B cell (primary cell): ENCODE results near the gene ALS2CL. TPM values are rescaled to one million over a fixed set of nuclear protein-coding genes. Genes with fewer than 3 reads are reported as not detected.

Experiments
- ATAC-seq: fragments of 200-7000 bp; cut with Tn5 transposase; one replicate; pipeline ENCODE4 v1.10.0; 2021; ENCODE audit warnings: low read depth, mild to moderate bottlenecking, moderate number of reproducible peaks, moderate library complexity
- CTCF ChIA-PET: fragments of 350-600 bp; sonication (Branson Sonifier 250); formaldehyde crosslinking; loops from one replicate; lab custom pipeline; 2021; ENCODE audit warnings: antibody characterized with exemption, inconsistent platforms; lab: Charles Lee
- POLR2A ChIA-PET: fragments of 350-600 bp; sonication (Branson Sonifier 250); formaldehyde crosslinking; loops from one replicate; lab custom pipeline; 2021; ENCODE audit warnings: antibody characterized with exemption; lab: Charles Lee
- DNase-seq: peaks from one replicate; pipeline ENCODE4 v3.0.0; 2013
- H2AFZ ChIP-seq: 2 replicates; pipeline ENCODE4 v1.6.1; 2012; ENCODE audit warnings: mild to moderate bottlenecking, low read depth, low read length; ENCODE audit not compliant: insufficient read depth, poor library complexity, severe bottlenecking
- H3K27ac ChIP-seq, 2 donors: 1 replicate in 1 of 2; 2 replicates in 1 of 2; pipeline ENCODE4 v1.5.1; 2012 to 2013; ENCODE audit warnings: low read length in 2 of 2, mild to moderate bottlenecking in 2 of 2, moderate library complexity in 1 of 2
- H3K27me3 ChIP-seq, 4 experiments: fragments of 200-600 bp in 1 of 4; sonication (generic) in 1 of 4; replicated peaks in 1 of 4; 1 replicate in 2 of 4; 2 replicates in 2 of 4; pipeline versions ENCODE4 v1.6.1 to v1.7.0; 2013 to 2016; ENCODE audit warnings: low read length in 3 of 4, mild to moderate bottlenecking in 2 of 4, mixed read lengths in 1 of 4, moderate library complexity in 1 of 4; ENCODE audit not compliant: insufficient read depth in 4 of 4, control insufficient read depth in 3 of 4; ENCODE audit errors: control extremely low read depth in 1 of 4
- H3K36me3 ChIP-seq, 2 experiments: replicated peaks in 1 of 2; 1 replicate in 1 of 2; 2 replicates in 1 of 2; pipeline versions ENCODE4 v1.6.1 to v1.7.1; 2013; ENCODE audit warnings: low read length in 1 of 2; ENCODE audit not compliant: insufficient read depth in 2 of 2, control insufficient read depth in 1 of 2; ENCODE audit errors: control extremely low read depth in 1 of 2, extremely low read depth in 1 of 2
- H3K4me1 ChIP-seq, 2 donors: fragments of 200-600 bp in 1 of 2; sonication (generic) in 1 of 2; 1 replicate in 1 of 2; 2 replicates in 1 of 2; pipeline versions ENCODE4 v1.5.1 to v1.6.1; 2013 to 2017; ENCODE audit warnings: low read length in 2 of 2; ENCODE audit not compliant: control insufficient read depth in 2 of 2, insufficient read depth in 2 of 2
- H3K4me2 ChIP-seq: replicated peaks from 2 replicates; pipeline ENCODE3; 2012; ENCODE audit warnings: mild to moderate bottlenecking, low read depth, low read length; ENCODE audit not compliant: poor library complexity, severe bottlenecking
- H3K4me3 ChIP-seq, 5 experiments: fragments of 200-600 bp in 1 of 5; sonication (generic) in 1 of 5; 1 replicate in 3 of 5; 2 replicates in 2 of 5; pipeline versions ENCODE4 v1.5.1 to v1.7.0; 2011 to 2016; ENCODE audit warnings: low read length in 4 of 5, mild to moderate bottlenecking in 4 of 5, low read depth in 2 of 5, control low read depth in 1 of 5, moderate library complexity in 1 of 5; ENCODE audit not compliant: insufficient read depth in 1 of 5; ENCODE audit errors: control extremely low read depth in 1 of 5, extremely low read depth in 1 of 5
- H3K79me2 ChIP-seq: fragments of 200-600 bp; sonication (generic); one replicate; pipeline ENCODE4 v1.6.0; 2016; ENCODE audit warnings: low read length; ENCODE audit not compliant: control insufficient read depth, insufficient read depth
- H3K9ac ChIP-seq: fragments of 200-600 bp; sonication (generic); 2 replicates; pipeline ENCODE4 v1.6.1; 2017; ENCODE audit warnings: mild to moderate bottlenecking, low read length, moderate library complexity
- H3K9me3 ChIP-seq, 3 donors: one replicate each; pipeline versions ENCODE4 v1.6.1 to v1.7.1; 2013; ENCODE audit warnings: low read length in 2 of 3; ENCODE audit not compliant: control insufficient read depth in 2 of 3, insufficient read depth in 1 of 3; ENCODE audit errors: control extremely low read depth in 1 of 3
- H4K20me1 ChIP-seq: 2 replicates; pipeline ENCODE4 v1.6.0; 2012; ENCODE audit warnings: mild to moderate bottlenecking, low read length; ENCODE audit not compliant: insufficient read depth, control insufficient read depth, poor library complexity, severe bottlenecking
- H3K27ac Mint-ChIP-seq: one replicate; pipeline ENCODE4 v1.8.0; 2021; ENCODE audit warnings: mixed read lengths
- H3K27me3 Mint-ChIP-seq: one replicate; pipeline ENCODE4 v1.8.0; 2021; ENCODE audit warnings: mixed read lengths
- H3K4me1 Mint-ChIP-seq: one replicate; pipeline ENCODE4 v1.8.0; 2021; ENCODE audit warnings: mixed read lengths
- H3K4me3 Mint-ChIP-seq: one replicate; pipeline ENCODE4 v1.8.0; 2021; ENCODE audit warnings: mixed read lengths
- H3K9me3 Mint-ChIP-seq: one replicate; pipeline ENCODE4 v1.8.0; 2022; ENCODE audit warnings: mixed read lengths; ENCODE audit not compliant: insufficient read depth
- CTCF ChIP-seq: fragments of 200-600 bp; IDR thresholded peaks from one replicate; pipeline ENCODE4 v1.8.0; 2022; ENCODE audit warnings: antibody characterized with exemption, mild to moderate bottlenecking
- EZH2 ChIP-seq: IDR thresholded peaks from 2 replicates; pipeline ENCODE4 v1.6.1; 2012; ENCODE audit warnings: borderline replicate concordance, low read depth, mild to moderate bottlenecking, moderate library complexity, low read length; ENCODE audit not compliant: insufficient read depth, poor library complexity, severe bottlenecking
- WGBS: methylation state at CpG from one replicate; pipeline ENCODE4 v1.1.5; 2013; ENCODE audit warnings: missing lambda C conversion rate; ENCODE audit not compliant: insufficient coverage; 5-methylcytosine and 5-hydroxymethylcytosine counted together
- intact Hi-C: fragments of 100-400 bp; cut with micrococcal nuclease; formaldehyde crosslinking; loops from one replicate; pipeline ENCODE4 v1.10.0; 2022
- polyA plus RNA-seq: library from polyadenylated mRNA; depleted of rRNA; stranded (reverse); fragments of >200 nt; gene quantifications from 2 replicates; pipeline ENCODE4 v1.2.3, GENCODE V29; 2012
- total RNA-seq, 2 donors: library from RNA; stranded (reverse); fragments of 120-200 nt in 1 of 2; gene quantifications; 1 replicate in 1 of 2; 2 replicates in 1 of 2; pipeline versions ENCODE4 v1.2.3 to v1.2.4, GENCODE V29; 2013 to 2022

ALS2CL gene
- total and polyA plus RNA-seq, 2 donors (not counting 1 experiment from before 2014, with no cell fraction given): 0.22 to 0.30 TPM

GRCh38 chr3:46632792-46633191, 60.7 kb downstream of the ALS2CL start:
- ChIA-PET POLR2A (no interaction called here), CTCF (interaction anchor here (1.1 to 9.0 kb wide), 5 partner anchors 9 to 359 kb away, joined by 3 to 253 read pairs (median 4); no protein-coding TSS in a partner anchor)
- no peak for DNase-seq
- no peak overlapping the region for H3K9ac ChIP-seq
- H3K4me1 ChIP-seq: peaks cover 4 to 11% of the 10 kb centered on the region in 2 donors
- H3K79me2 ChIP-seq: no peaks in the 10 kb centered on the region
- no peaks in the 10 kb centered on the region for H3K36me3 ChIP-seq
- H4K20me1 ChIP-seq: no peaks in the 10 kb centered on the region
- H2AFZ ChIP-seq: no peak overlapping the region
- Mint-ChIP-seq H3K27ac (no peak overlapping the region), H3K27me3 (peaks cover 4% of the 10 kb centered on the region), H3K9me3 (no peaks in the 10 kb centered on the region), H3K4me1 (peaks cover 14% of the 10 kb centered on the region), H3K4me3 (no peak overlapping the region)
- H3K27me3 ChIP-seq: no peaks in the 10 kb centered on the region
- no peaks in the 10 kb centered on the region for H3K9me3 ChIP-seq
- no peak overlapping the region for H3K27ac ChIP-seq
- H3K4me2 ChIP-seq: no peak overlapping the region
- no peak for ATAC-seq
- no peak for TF ChIP-seq EZH2
- TF ChIP-seq CTCF: no peak
- no peak overlapping the region for H3K4me3 ChIP-seq
- 80% methylated on average over 1 of the region's 1 CpG for WGBS
- intact Hi-C loops: no loop called here
